ENCODE measurements around the gene ZFYVE28.
"Not testable (repeated sequence)": the region's sequence is repeated elsewhere in the genome, so short reads cannot be mapped to it uniquely, and the experiment has no call there.

Gene ZFYVE28

GRCh38 chr4:2283199-2283711 is 135.2 kb downstream of the ZFYVE28 start:
- FAIRE-seq (no peak), DNase-seq (ENCODE audit: insufficient read length, low spot score) (no peak)
- TF ChIP-seq POU2F2 (IDR thresholded peaks at IDR 0.05; ENCODE audit: low read depth, low read length) (no peak), SPI1 (IDR thresholded peaks at IDR 0.05; ENCODE audit: low read depth, low read length) (no peak), PAX5 (IDR thresholded peaks at IDR 0.05; ENCODE audit: insufficient read depth, low read length, severe bottlenecking) (no peak), POLR2AphosphoS5 (IDR thresholded peaks at IDR 0.05; ENCODE audit: low read depth, low read length) (no peak), TAF1 (IDR thresholded peaks at IDR 0.05; ENCODE audit: low read depth, low read length) (no peak), POLR2A (IDR thresholded peaks at IDR 0.05; ENCODE audit: low read depth, low read length) (no peak)

DNA sequence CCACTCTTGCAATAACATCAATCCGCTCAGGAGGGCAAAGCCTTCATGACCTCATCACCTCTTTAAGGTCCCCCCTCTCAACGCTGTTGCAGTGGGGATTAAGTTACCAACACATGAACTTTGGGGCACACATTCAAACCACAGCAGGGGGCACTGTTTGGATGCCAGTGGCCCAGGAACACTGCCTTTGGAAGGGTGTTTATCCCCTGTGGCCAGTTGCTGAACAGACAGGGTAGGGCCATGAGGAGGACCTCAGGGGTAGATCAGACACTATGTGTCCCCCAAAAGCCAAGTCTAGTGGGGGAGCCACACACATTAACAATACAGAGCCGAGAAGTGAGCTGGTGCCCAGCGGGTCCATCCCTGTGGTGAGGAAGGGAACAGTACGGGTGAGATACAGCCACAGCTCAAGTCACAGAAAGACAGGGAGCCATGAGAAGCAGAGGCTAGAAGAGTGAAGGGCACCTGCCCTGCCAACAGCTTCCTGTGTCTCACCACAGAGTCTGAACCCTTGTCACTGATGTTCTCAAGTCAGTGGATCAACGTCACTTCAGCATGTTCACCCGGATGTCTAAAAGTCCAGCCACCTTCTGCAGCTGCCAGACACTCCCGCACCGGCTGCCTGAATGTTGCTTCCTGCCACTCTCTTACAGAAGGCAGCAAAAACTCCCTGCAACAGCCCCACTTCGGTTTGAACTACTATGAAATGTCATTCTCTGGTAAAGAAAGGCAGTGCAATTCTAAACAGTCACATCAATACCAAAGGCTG is 136.7 kb downstream of the ZFYVE28 start:
- DNase-seq (ENCODE audit: insufficient read length, low spot score), result peak; percentile 51
- FAIRE-seq, result peak; percentile 85
- no peak for TF ChIP-seq PAX5 (IDR thresholded peaks at IDR 0.05; ENCODE audit: insufficient read depth, low read length, severe bottlenecking)
- no peak for TF ChIP-seq POU2F2 (IDR thresholded peaks at IDR 0.05; ENCODE audit: low read depth, low read length)
- TF ChIP-seq SPI1 (IDR thresholded peaks at IDR 0.05; ENCODE audit: low read depth, low read length), result no peak
- no peak for TF ChIP-seq TAF1 (IDR thresholded peaks at IDR 0.05; ENCODE audit: low read depth, low read length)
- TF ChIP-seq POLR2A (IDR thresholded peaks at IDR 0.05; ENCODE audit: low read depth, low read length), result no peak
- TF ChIP-seq POLR2AphosphoS5 (IDR thresholded peaks at IDR 0.05; ENCODE audit: low read depth, low read length), result no peak

DNA sequence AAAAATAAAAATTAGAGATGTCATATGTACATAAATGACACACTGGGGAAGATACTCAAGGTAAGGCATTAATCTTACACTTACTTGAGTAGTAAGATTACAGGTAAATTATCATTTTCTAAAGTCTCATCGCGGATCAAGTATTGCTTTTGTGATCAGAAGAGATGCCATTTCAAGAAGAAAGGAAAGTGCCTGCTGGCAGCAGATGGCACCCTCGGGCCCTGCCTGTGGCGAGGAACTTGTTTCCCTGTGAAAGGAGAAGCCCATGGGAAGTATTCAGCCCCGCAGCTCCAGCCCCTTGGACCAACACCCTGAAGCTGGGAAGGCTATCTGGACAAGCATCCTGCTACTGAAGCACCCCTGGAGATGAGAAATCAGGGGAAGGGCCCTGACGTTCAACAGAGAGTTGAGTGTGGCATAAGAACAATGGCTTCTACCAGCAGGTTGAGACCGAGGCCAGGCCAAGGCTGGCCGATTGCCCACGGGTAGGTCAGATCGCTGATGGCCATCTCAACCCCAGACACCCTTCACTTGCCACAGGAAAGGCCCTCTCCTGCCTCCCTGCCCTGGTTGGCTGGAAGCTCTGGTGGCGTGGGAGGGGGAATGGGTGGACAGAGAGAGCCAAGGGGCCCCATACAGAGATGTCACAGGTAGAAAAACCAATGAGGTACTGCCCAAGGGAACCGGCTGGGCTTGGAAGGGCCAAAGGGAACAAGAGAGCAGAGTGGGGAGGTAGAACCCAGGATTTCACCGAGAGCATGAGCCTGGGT is 137.7 kb downstream of the ZFYVE28 start:
- no peak for DNase-seq (ENCODE audit: insufficient read length, low spot score)
- no peak for FAIRE-seq
- TF ChIP-seq TAF1 (IDR thresholded peaks at IDR 0.05; ENCODE audit: low read depth, low read length), result no peak
- TF ChIP-seq POLR2AphosphoS5 (IDR thresholded peaks at IDR 0.05; ENCODE audit: low read depth, low read length), result no peak
- no peak for TF ChIP-seq POU2F2 (IDR thresholded peaks at IDR 0.05; ENCODE audit: low read depth, low read length)
- TF ChIP-seq SPI1 (IDR thresholded peaks at IDR 0.05; ENCODE audit: low read depth, low read length), result no peak
- TF ChIP-seq POLR2A (IDR thresholded peaks at IDR 0.05; ENCODE audit: low read depth, low read length), result no peak
- TF ChIP-seq PAX5 (IDR thresholded peaks at IDR 0.05; ENCODE audit: insufficient read depth, low read length, severe bottlenecking), result no peak

DNA sequence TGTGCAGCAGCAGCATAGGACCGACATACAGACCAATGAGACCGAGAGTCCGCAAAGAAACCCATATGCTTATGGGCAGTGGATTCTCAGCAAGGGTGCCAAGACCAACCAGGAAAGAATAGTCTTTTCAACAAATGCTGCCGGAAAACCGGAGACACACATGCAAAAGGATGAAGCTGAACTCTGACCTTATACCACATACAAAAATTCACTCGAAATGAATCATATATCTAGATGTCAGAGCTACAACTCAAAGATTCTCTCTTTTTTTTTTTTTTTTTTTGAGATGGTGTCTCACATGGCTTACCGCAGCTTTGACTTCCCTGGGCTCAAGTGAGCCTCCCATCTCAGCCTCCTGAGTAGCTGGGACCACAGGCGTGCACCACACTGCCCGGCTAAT is 140.5 kb downstream of the ZFYVE28 start:
- TF ChIP-seq POU2F2 (IDR thresholded peaks at IDR 0.05; ENCODE audit: low read depth, low read length), result no peak
- no peak for TF ChIP-seq POLR2A (IDR thresholded peaks at IDR 0.05; ENCODE audit: low read depth, low read length)
- TF ChIP-seq PAX5 (IDR thresholded peaks at IDR 0.05; ENCODE audit: insufficient read depth, low read length, severe bottlenecking), result no peak
- no peak for DNase-seq (ENCODE audit: insufficient read length, low spot score)
- FAIRE-seq, result no peak

DNA sequence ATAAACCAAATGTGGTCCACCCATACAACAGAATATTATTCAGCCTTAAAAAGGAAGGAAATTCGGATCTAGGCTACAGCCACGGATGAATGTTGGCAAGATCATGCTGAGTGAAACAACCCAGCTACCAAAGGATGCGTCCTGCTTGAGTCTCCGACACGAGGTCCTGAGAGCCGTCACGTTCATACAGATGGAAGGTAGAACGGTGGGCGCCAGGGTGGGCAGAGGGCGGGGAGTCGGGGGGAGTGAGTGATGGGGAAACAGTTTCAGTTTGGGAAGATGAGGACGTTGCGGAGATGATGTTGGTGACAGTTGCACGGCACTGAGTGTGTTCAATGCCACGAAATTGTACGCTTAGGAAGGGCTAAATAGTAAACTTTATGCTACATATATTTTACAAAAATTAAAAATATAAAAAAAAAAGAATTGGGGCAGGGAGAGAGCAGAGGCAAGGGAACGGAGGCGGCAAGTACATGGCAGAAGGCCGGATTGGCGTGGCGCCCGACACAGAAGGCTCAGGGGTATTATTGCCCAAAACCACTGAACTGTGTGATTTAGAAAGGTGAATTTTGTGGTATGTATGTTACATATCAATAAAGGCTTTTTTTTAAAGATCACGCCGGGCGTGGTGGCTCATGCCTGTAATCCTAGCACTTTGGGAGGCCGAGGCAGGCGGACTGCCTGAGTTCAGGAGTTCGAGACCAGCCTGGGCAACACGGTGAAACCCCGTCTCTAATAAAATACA is 141.7 kb downstream of the ZFYVE28 start:
- no peak for DNase-seq (ENCODE audit: insufficient read length, low spot score)
- no peak for FAIRE-seq
- TF ChIP-seq PAX5 (IDR thresholded peaks at IDR 0.05; ENCODE audit: insufficient read depth, low read length, severe bottlenecking) (no peak), SPI1 (IDR thresholded peaks at IDR 0.05; ENCODE audit: low read depth, low read length) (no peak), POLR2AphosphoS5 (IDR thresholded peaks at IDR 0.05; ENCODE audit: low read depth, low read length) (no peak), TAF1 (IDR thresholded peaks at IDR 0.05; ENCODE audit: low read depth, low read length) (no peak)

- DNase-seq (ENCODE audit: insufficient read length, low spot score) (no peak), FAIRE-seq (no peak)
- no peak for TF ChIP-seq POU2F2 (IDR thresholded peaks at IDR 0.05; ENCODE audit: low read depth, low read length)
- no peak for TF ChIP-seq SPI1 (IDR thresholded peaks at IDR 0.05; ENCODE audit: low read depth, low read length)
- TF ChIP-seq TAF1 (IDR thresholded peaks at IDR 0.05; ENCODE audit: low read depth, low read length), result no peak
- no peak for TF ChIP-seq POLR2A (IDR thresholded peaks at IDR 0.05; ENCODE audit: low read depth, low read length)
- no peak for TF ChIP-seq POLR2AphosphoS5 (IDR thresholded peaks at IDR 0.05; ENCODE audit: low read depth, low read length)
- no peak for TF ChIP-seq PAX5 (IDR thresholded peaks at IDR 0.05; ENCODE audit: insufficient read depth, low read length, severe bottlenecking)
These were observed 142.7 kb downstream of the ZFYVE28 start for GRCh38 chr4:2275546-2276251.

DNA sequence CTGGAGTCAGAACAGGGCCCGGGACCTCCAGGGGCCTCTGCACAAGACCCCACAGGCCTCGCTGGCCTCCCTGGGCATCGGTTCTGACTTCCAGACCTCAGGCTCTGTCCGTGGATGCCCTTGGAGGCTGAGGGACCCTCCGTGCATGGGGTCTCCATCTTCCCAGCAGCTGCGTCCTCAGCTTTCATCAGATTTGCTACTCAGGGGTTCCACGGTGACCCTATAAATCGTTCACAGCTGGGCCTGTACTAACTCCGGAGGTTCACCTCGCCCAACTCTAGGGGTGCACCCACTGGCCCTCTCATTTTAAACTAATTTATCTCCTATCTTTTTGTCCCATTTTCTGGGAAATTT is 143.4 kb downstream of the ZFYVE28 start:
- FAIRE-seq; DNase-seq (ENCODE audit: insufficient read length, low spot score): not testable (repeated sequence)

- FAIRE-seq (no peak), DNase-seq (ENCODE audit: insufficient read length, low spot score) (no peak)
- TF ChIP-seq POLR2AphosphoS5 (IDR thresholded peaks at IDR 0.05; ENCODE audit: low read depth, low read length), result no peak
- TF ChIP-seq SPI1 (IDR thresholded peaks at IDR 0.05; ENCODE audit: low read depth, low read length), result no peak
- TF ChIP-seq POU2F2 (IDR thresholded peaks at IDR 0.05; ENCODE audit: low read depth, low read length), result no peak
- TF ChIP-seq POLR2A (IDR thresholded peaks at IDR 0.05; ENCODE audit: low read depth, low read length), result no peak
- TF ChIP-seq TAF1 (IDR thresholded peaks at IDR 0.05; ENCODE audit: low read depth, low read length), result no peak
These were observed 144.0 kb downstream of the ZFYVE28 start for GRCh38 chr4:2274320-2275043.
